D721Med (cell line): ENCODE results near the gene NRXN3.

Source experiments
- DNase-seq: peaks from one replicate; pipeline ENCODE4 v3.0.0; 2011; ENCODE audit warnings: low spot score; ENCODE audit not compliant: insufficient read length
- FAIRE-seq: peaks from 2 replicates; lab custom pipeline; 2011; peaks lifted over from hg19 to GRCh38; lab: Jason Lieb, UNC
- CTCF ChIP-seq: IDR thresholded peaks from 2 replicates; pipeline ENCODE4 v1.5.1; 2012; ENCODE audit warnings: mild to moderate bottlenecking, control low read depth; ENCODE audit not compliant: insufficient read depth; ENCODE audit errors: missing control alignments

NRXN3 gene

GRCh38 chr14:79569072-79569471, 1398.9 kb downstream of the NRXN3 start:
- FAIRE-seq (no peak), DNase-seq (no peak)
- TF ChIP-seq CTCF = no peak

- FAIRE-seq (no peak), DNase-seq (no peak)
- TF ChIP-seq CTCF = no peak
Observed at GRCh38 chr14:79570648-79571047, 1400.5 kb downstream of the NRXN3 start.

GRCh38 chr14:79571366-79571765, 1401.2 kb downstream of the NRXN3 start:
- FAIRE-seq (no peak), DNase-seq (no peak)
- no peak for TF ChIP-seq CTCF

GRCh38 chr14:79573486-79573885, 1403.3 kb downstream of the NRXN3 start:
- no peak for TF ChIP-seq CTCF
- no peak for FAIRE-seq

GRCh38 chr14:79575032-79575431, 1404.9 kb downstream of the NRXN3 start:
- DNase-seq = no peak
- no peak for FAIRE-seq
- no peak for TF ChIP-seq CTCF

More at GRCh38 chr14:79573486-79573885, 1403.3 kb downstream of the NRXN3 start:
- no peak for DNase-seq

- no peak for TF ChIP-seq CTCF
- DNase-seq = no peak
- FAIRE-seq = no peak
Observed at GRCh38 chr14:79576424-79576823, 1406.3 kb downstream of the NRXN3 start.

GRCh38 chr14:79578470-79578869, 1408.3 kb downstream of the NRXN3 start:
- FAIRE-seq = no peak
- no peak for TF ChIP-seq CTCF
- no peak for DNase-seq
